Caco-2 (cell line): Measurements from ENCODE around the gene NEGR1. TPM values are rescaled to one million over a fixed set of nuclear protein-coding genes. Genes with fewer than 3 reads are reported as not detected.

Source experiments
- BruUV-seq: library from RNA; stranded (reverse); fragments of 400-500 nt; replicated peaks from 2 replicates; lab custom pipeline; 2021; lab: Mats Ljungman, UMichigan
- CTCF ChIA-PET: fragments of 300-600 bp; sonication (Branson Sonifier 250); formaldehyde crosslinking; loops from one replicate; lab custom pipeline; 2022; ENCODE audit warnings: antibody characterized with exemption; lab: Charles Lee
- POLR2A ChIA-PET: fragments of 300-600 bp; sonication (Branson Sonifier 250); formaldehyde crosslinking; loops from one replicate; lab custom pipeline; 2022; ENCODE audit warnings: antibody characterized with exemption; lab: Charles Lee
- DNase-seq, 2 experiments: peaks; one replicate each; pipeline versions ENCODE4 v3.0.0 to v3.0.0-alpha.2; 2020 to 2022
- H3K27me3 ChIP-seq: replicated peaks from 2 replicates; pipeline ENCODE4 v1.6.0; 2011; ENCODE audit warnings: low read length; ENCODE audit not compliant: control insufficient read depth, insufficient read depth
- H3K36me3 ChIP-seq: 2 replicates; pipeline ENCODE4 v1.5.1; 2011; ENCODE audit warnings: low read length; ENCODE audit not compliant: control insufficient read depth, insufficient read depth
- H3K4me1 ChIP-seq: fragments of 250-450 bp; sonication (Bioruptor Pico); 2 replicates; pipeline ENCODE4 v1.5.1; 2020; ENCODE audit warnings: mild to moderate bottlenecking
- H3K4me3 ChIP-seq: 2 replicates; pipeline ENCODE4 v1.5.1; 2011; ENCODE audit warnings: low read depth, mild to moderate bottlenecking, control low read depth, low read length
- H3K9me3 ChIP-seq: fragments of 250-450 bp; sonication (Bioruptor Pico); 2 replicates; pipeline ENCODE4 v1.5.1; 2020; ENCODE audit warnings: mild to moderate bottlenecking, moderate library complexity
- H3K27ac Mint-ChIP-seq: one replicate; pipeline ENCODE4 v1.8.0; 2022; ENCODE audit warnings: mixed read lengths; ENCODE audit not compliant: unreplicated experiment
- H3K27me3 Mint-ChIP-seq: one replicate; pipeline ENCODE4 v1.8.0; 2022; ENCODE audit warnings: mixed read lengths; ENCODE audit not compliant: insufficient read depth, unreplicated experiment
- H3K36me3 Mint-ChIP-seq: one replicate; pipeline ENCODE4 v1.8.0; 2022; ENCODE audit warnings: mild to moderate bottlenecking, mixed read lengths; ENCODE audit not compliant: insufficient read depth, unreplicated experiment
- H3K4me1 Mint-ChIP-seq: one replicate; pipeline ENCODE4 v1.8.0; 2022; ENCODE audit warnings: low read depth, mixed read lengths; ENCODE audit not compliant: unreplicated experiment
- H3K4me3 Mint-ChIP-seq: one replicate; pipeline ENCODE4 v1.8.0; 2022; ENCODE audit warnings: mild to moderate bottlenecking, moderate library complexity, mixed read lengths; ENCODE audit not compliant: unreplicated experiment
- H3K9me3 Mint-ChIP-seq: one replicate; pipeline ENCODE4 v1.8.0; 2022; ENCODE audit warnings: mixed read lengths; ENCODE audit not compliant: unreplicated experiment
- CTCF ChIP-seq, 2 experiments: fragments of 200-600 bp in 1 of 2; IDR thresholded peaks; 1 replicate in 1 of 2; 2 replicates in 1 of 2; pipeline versions ENCODE4 v1.5.1 to v1.8.0; 2011 to 2022; ENCODE audit warnings: antibody characterized with exemption in 1 of 2, control low read depth in 1 of 2, inconsistent platforms in 1 of 2, low read depth in 1 of 2, low read length in 1 of 2, mild to moderate bottlenecking in 1 of 2, moderate library complexity in 1 of 2; ENCODE audit not compliant: insufficient read depth in 1 of 2, severe bottlenecking in 1 of 2, unreplicated experiment in 1 of 2
- intact Hi-C: fragments of 100-400 bp; cut with micrococcal nuclease; formaldehyde crosslinking; loops from one replicate; pipeline ENCODE4 v1.10.0; 2022; ENCODE audit not compliant: unreplicated experiment
- total RNA-seq: library from RNA; stranded (reverse); gene quantifications from 2 replicates; pipeline ENCODE4 v1.2.3, GENCODE V29; 2022

NEGR1 gene
- total RNA-seq, 1 experiment from 2014 or later = not detected

- intact Hi-C loops = no loop called here
- Mint-ChIP-seq H3K27me3 (no peaks in the 10 kb centered on the region), H3K27ac (no peak overlapping the region), H3K4me3 (no peak overlapping the region), H3K4me1 (no peaks in the 10 kb centered on the region), H3K9me3 (no peaks in the 10 kb centered on the region), H3K36me3 (no peaks in the 10 kb centered on the region)
- Histone ChIP-seq H3K4me3 (no peak overlapping the region), H3K27me3 (no peaks in the 10 kb centered on the region), H3K4me1 (no peaks in the 10 kb centered on the region), H3K9me3 (no peaks in the 10 kb centered on the region), H3K36me3 (no peaks in the 10 kb centered on the region)
- no peak for TF ChIP-seq CTCF (IDR thresholded peaks at IDR 0.05; ENCODE audit: insufficient read depth in 1 of 2, low read depth in 1 of 2, low read length in 1 of 2, severe bottlenecking in 1 of 2, unreplicated experiment in 1 of 2)
- no peak for DNase-seq
- POLR2A ChIA-PET = no interaction called here
- BruUV-seq = no TSS peak
- CTCF ChIA-PET = no interaction called here
Observed at GRCh38 chr1:71362691-71363090, 919.6 kb downstream of the NEGR1 start.

- no peak for TF ChIP-seq CTCF (IDR thresholded peaks at IDR 0.05; ENCODE audit: insufficient read depth in 1 of 2, low read depth in 1 of 2, low read length in 1 of 2, severe bottlenecking in 1 of 2, unreplicated experiment in 1 of 2)
- ChIA-PET CTCF (no interaction called here), POLR2A (no interaction called here)
- Histone ChIP-seq H3K9me3 (no peaks in the 10 kb centered on the region), H3K27me3 (no peaks in the 10 kb centered on the region), H3K4me1 (no peaks in the 10 kb centered on the region), H3K4me3 (no peak overlapping the region), H3K36me3 (no peaks in the 10 kb centered on the region)
- DNase-seq = no peak
- no peaks in the 10 kb centered on the region for H3K27me3 Mint-ChIP-seq
- H3K36me3 Mint-ChIP-seq = no peaks in the 10 kb centered on the region
- no peak overlapping the region for H3K4me3 Mint-ChIP-seq
- no peaks in the 10 kb centered on the region for H3K9me3 Mint-ChIP-seq
- no peak overlapping the region for H3K27ac Mint-ChIP-seq
- no TSS peak for BruUV-seq
- intact Hi-C loops = no loop called here
- no peaks in the 10 kb centered on the region for H3K4me1 Mint-ChIP-seq
Observed at GRCh38 chr1:71362076-71362475, 920.3 kb downstream of the NEGR1 start.

GRCh38 chr1:71357708-71358107 lies 924.6 kb downstream of the NEGR1 start:
- H3K27me3 ChIP-seq = no peaks in the 10 kb centered on the region
- intact Hi-C loops = no loop called here
- DNase-seq = no peak
- no peaks in the 10 kb centered on the region for H3K9me3 Mint-ChIP-seq
- TF ChIP-seq CTCF (IDR thresholded peaks at IDR 0.05; ENCODE audit: insufficient read depth in 1 of 2, low read depth in 1 of 2, low read length in 1 of 2, severe bottlenecking in 1 of 2, unreplicated experiment in 1 of 2) = no peak
- H3K27me3 Mint-ChIP-seq = no peaks in the 10 kb centered on the region
- no peaks in the 10 kb centered on the region for H3K36me3 Mint-ChIP-seq
- no TSS peak for BruUV-seq
- no peaks in the 10 kb centered on the region for H3K36me3 ChIP-seq
- H3K4me3 ChIP-seq = no peak overlapping the region
- no peaks in the 10 kb centered on the region for H3K4me1 Mint-ChIP-seq
- no peaks in the 10 kb centered on the region for H3K9me3 ChIP-seq
- no peaks in the 10 kb centered on the region for H3K4me1 ChIP-seq
- ChIA-PET POLR2A (no interaction called here), CTCF (no interaction called here)
- H3K27ac Mint-ChIP-seq = no peak overlapping the region
- no peak overlapping the region for H3K4me3 Mint-ChIP-seq
